ENCODE results near the gene AQP7.
"Not testable (repeated sequence)": the region's sequence is repeated elsewhere in the genome, so short reads cannot be mapped to it uniquely, and the experiment has no call there.

The AQP7 gene

DNA sequence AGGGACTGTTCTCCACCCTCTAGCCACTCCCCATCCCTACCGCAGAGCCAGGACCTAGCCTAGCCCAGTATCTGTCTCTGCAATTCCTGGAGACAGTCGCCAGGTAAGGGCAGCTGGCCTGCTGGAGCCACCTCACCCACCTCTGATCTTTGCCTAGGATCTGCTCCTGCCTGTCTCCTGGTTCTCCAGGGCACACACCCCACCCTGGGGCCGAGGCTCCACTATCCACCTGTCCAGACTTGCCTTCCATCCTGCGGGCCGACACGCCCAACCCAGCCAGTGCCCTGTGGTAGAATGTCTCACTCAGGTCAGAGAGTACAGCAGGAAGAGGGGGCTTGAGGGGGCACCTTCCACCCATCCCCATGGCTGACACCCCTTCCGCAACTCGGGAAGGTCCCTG is 15.7 kb upstream of the AQP7 start:
- Histone ChIP-seq H3K27me3 (ENCODE audit: control insufficient read depth in 2 of 2, insufficient read depth in 2 of 2, low read length in 2 of 2) (no peaks in the 10 kb centered on the region), H3K27ac (ENCODE audit: low read depth in 2 of 2, low read length in 2 of 2) (peak overlapping the region; percentile 63 to 78), H3K4me1 (ENCODE audit: control insufficient read depth in 2 of 2, insufficient read depth in 2 of 2, low read length in 2 of 2) (peaks cover 23 to 37% of the 10 kb centered on the region in 2 donors)

DNA sequence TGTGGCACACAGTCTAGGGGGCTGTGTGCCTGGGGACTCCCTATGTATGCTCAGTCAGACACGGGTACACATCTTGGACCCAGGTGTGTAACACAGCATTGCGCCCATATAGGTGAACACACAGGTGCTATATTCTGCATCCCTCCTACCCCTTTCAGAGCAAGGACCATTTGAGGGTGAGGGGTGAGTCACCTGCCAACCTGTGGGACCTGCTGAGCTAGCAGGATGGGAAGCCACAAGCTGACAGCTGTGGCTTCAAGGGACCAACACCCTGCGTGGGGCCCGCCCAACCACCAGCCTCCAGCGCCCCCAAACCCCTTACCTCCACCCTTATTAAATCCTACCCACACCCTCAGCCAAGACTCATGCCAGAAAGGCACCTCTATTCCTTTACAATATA is 14.6 kb upstream of the AQP7 start:
- H3K4me1 ChIP-seq (ENCODE audit: control insufficient read depth in 2 of 2, insufficient read depth in 2 of 2, low read length in 2 of 2) = peaks cover 23 to 37% of the 10 kb centered on the region in 2 donors
- no peaks in the 10 kb centered on the region for H3K9me3 ChIP-seq (ENCODE audit: control insufficient read depth in 2 of 2, low read length in 2 of 2)
- H3K4me3 ChIP-seq (ENCODE audit: low read length in 2 of 2) = no peak overlapping the region
- no peaks in the 10 kb centered on the region for H3K36me3 ChIP-seq (ENCODE audit: control insufficient read depth in 2 of 2, insufficient read depth in 2 of 2, low read length in 2 of 2)
- peak overlapping the region; percentile 69 to 78 for H3K27ac ChIP-seq (ENCODE audit: low read depth in 2 of 2, low read length in 2 of 2)
- no peaks in the 10 kb centered on the region for H3K27me3 ChIP-seq (ENCODE audit: control insufficient read depth in 2 of 2, insufficient read depth in 2 of 2, low read length in 2 of 2)
- H3K9ac ChIP-seq (ENCODE audit: low read depth in 1 of 2, low read length in 2 of 2) = peak overlapping the region in 1 of 2 donors; percentile 47

More for the DNA sequence above, 15.7 kb upstream of the AQP7 start:
- peak overlapping the region; percentile 5 to 14 for H3K9ac ChIP-seq (ENCODE audit: low read depth in 1 of 2, low read length in 2 of 2)
- H3K4me3 ChIP-seq (ENCODE audit: low read length in 2 of 2) = no peak overlapping the region
- H3K36me3 ChIP-seq (ENCODE audit: control insufficient read depth in 2 of 2, insufficient read depth in 2 of 2, low read length in 2 of 2) = no peaks in the 10 kb centered on the region
- H3K9me3 ChIP-seq (ENCODE audit: control insufficient read depth in 2 of 2, low read length in 2 of 2) = no peaks in the 10 kb centered on the region

DNA sequence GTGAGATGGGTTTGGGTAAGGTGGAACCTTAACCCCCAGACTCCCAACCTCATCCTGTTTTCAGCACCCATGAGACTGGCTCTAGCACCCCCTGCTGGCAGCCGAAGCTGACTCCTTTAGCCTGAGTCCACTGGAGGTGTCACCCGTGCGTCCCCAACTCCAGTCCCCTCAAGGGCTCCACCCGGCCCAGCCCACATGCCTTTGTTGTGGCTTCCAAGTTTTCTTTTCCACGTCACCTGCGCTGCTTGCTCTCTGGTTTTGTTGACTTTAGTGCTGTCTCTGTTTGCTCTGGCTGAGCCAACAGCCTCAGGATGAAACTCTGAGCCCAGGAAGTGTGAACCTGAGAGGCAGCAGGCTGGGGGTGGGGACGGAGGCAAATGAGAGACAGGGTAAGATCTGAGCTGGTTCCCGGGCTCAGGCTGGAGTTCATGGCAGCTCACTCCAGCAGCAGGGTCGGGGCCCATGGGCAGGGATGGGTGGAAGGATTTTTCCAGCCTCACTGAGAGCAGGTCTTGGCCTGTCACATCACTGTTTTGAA is 13.2 kb upstream of the AQP7 start:
- Histone ChIP-seq H3K9me3 (ENCODE audit: control insufficient read depth in 2 of 2, low read length in 2 of 2) (no peaks in the 10 kb centered on the region), H3K27ac (ENCODE audit: low read depth in 2 of 2, low read length in 2 of 2) (peak overlapping the region; percentile 69 to 77), H3K4me1 (ENCODE audit: control insufficient read depth in 2 of 2, insufficient read depth in 2 of 2, low read length in 2 of 2) (peaks cover 23 to 37% of the 10 kb centered on the region in 2 donors), H3K36me3 (ENCODE audit: control insufficient read depth in 2 of 2, insufficient read depth in 2 of 2, low read length in 2 of 2) (no peaks in the 10 kb centered on the region), H3K9ac (ENCODE audit: low read depth in 1 of 2, low read length in 2 of 2) (peak overlapping the region; percentile 10 to 26), H3K27me3 (ENCODE audit: control insufficient read depth in 2 of 2, insufficient read depth in 2 of 2, low read length in 2 of 2) (no peaks in the 10 kb centered on the region), H3K4me3 (ENCODE audit: low read length in 2 of 2) (peak overlapping the region in 1 of 2 donors; percentile 44)

DNA sequence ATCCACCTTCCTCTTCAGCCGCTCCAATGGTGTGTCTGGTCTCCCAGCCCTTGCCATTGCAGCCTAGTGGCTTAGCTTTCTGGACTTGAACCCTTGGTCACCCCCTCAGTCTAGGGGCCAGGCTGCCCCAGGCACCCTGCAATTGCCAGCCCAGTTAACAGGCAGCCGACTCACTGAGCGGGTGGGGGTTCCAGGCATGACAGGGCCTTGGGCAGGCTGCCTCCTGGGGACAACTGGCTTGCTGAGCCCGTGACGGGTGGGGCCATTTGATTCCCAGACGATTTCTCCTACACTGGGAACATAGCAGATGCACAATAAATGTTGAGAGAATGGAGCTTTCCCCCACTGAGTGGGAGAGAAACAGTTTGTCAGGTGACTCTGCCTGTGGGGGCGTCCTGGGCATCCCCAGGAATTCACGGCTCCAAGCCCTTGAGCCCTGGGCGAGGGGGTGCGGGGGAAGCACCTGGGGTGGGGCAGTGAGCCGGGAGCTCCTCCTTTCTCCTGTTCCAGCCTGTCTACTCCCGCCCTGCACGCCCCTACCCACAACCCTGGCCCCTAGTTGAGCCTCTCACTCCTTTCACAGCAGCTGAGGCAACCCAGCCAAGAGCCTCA is 12.6 kb upstream of the AQP7 start:
- Histone ChIP-seq H3K27me3 (ENCODE audit: control insufficient read depth in 2 of 2, insufficient read depth in 2 of 2, low read length in 2 of 2) (no peaks in the 10 kb centered on the region), H3K27ac (ENCODE audit: low read depth in 2 of 2, low read length in 2 of 2) (peak overlapping the region; percentile 53 to 69), H3K36me3 (ENCODE audit: control insufficient read depth in 2 of 2, insufficient read depth in 2 of 2, low read length in 2 of 2) (no peaks in the 10 kb centered on the region), H3K9me3 (ENCODE audit: control insufficient read depth in 2 of 2, low read length in 2 of 2) (no peaks in the 10 kb centered on the region), H3K4me1 (ENCODE audit: control insufficient read depth in 2 of 2, insufficient read depth in 2 of 2, low read length in 2 of 2) (peaks cover 23 to 37% of the 10 kb centered on the region in 2 donors), H3K4me3 (ENCODE audit: low read length in 2 of 2) (no peak overlapping the region), H3K9ac (ENCODE audit: low read depth in 1 of 2, low read length in 2 of 2) (no peak overlapping the region)

DNA sequence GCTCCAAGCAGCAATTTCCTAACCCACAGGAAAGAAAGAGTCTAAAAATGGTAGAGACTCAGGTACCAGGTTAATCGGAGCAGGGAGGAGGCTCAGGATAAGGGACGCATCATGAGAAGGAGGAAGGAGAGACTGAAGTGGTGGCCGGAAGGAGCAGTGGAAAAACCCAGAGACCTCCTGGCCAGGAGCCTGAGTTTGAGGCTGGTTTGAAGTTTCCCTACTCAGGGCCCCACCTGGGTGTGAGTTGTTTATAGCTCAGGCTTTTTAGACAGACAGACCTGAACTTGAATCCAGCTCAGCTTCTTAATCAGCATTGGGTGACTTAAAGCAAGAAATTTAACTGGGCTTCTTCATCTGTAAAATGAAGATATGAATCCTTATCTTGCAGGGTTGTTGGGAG is 11.9 kb upstream of the AQP7 start:
- no peak overlapping the region for H3K4me3 ChIP-seq (ENCODE audit: low read length in 2 of 2)
- H3K27ac ChIP-seq (ENCODE audit: low read depth in 2 of 2, low read length in 2 of 2) = no peak overlapping the region
- no peak overlapping the region for H3K9ac ChIP-seq (ENCODE audit: low read depth in 1 of 2, low read length in 2 of 2)
- no peaks in the 10 kb centered on the region for H3K27me3 ChIP-seq (ENCODE audit: control insufficient read depth in 2 of 2, insufficient read depth in 2 of 2, low read length in 2 of 2)
- no peaks in the 10 kb centered on the region for H3K36me3 ChIP-seq (ENCODE audit: control insufficient read depth in 2 of 2, insufficient read depth in 2 of 2, low read length in 2 of 2)
- H3K9me3 ChIP-seq (ENCODE audit: control insufficient read depth in 2 of 2, low read length in 2 of 2) = no peaks in the 10 kb centered on the region
- H3K4me1 ChIP-seq (ENCODE audit: control insufficient read depth in 2 of 2, insufficient read depth in 2 of 2, low read length in 2 of 2) = peaks cover 23 to 37% of the 10 kb centered on the region in 2 donors

DNA sequence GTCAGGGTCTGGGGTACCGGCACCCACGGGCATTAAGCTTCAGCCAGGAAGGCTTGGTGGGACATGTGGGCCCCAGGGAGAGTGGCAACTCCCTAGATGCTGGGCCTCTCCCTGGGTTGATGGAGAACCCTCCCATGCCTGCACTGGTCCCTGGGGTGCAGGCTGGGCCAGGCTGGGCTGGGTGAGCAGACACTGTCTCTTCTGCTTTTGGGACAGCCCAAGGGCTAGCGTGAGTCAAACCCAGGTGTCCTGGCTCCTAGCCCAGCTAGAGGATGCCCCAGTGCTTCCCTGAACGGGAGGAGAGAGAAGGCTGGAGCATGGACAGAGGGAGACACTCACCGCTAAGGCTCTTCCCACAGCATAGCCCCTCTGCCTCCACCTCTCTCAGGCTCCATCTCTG is 5.7 kb upstream of the AQP7 start:
- no peak overlapping the region for H3K9ac ChIP-seq (ENCODE audit: low read depth in 1 of 2, low read length in 2 of 2)
- H3K36me3 ChIP-seq (ENCODE audit: control insufficient read depth in 2 of 2, insufficient read depth in 2 of 2, low read length in 2 of 2) = no peaks in the 10 kb centered on the region
- H3K9me3 ChIP-seq (ENCODE audit: control insufficient read depth in 2 of 2, low read length in 2 of 2) = no peaks in the 10 kb centered on the region
- H3K27ac ChIP-seq (ENCODE audit: low read depth in 2 of 2, low read length in 2 of 2) = no peak overlapping the region
- no peak overlapping the region for H3K4me3 ChIP-seq (ENCODE audit: low read length in 2 of 2)
- H3K4me1 ChIP-seq (ENCODE audit: control insufficient read depth in 2 of 2, insufficient read depth in 2 of 2, low read length in 2 of 2) = no peaks in the 10 kb centered on the region
- no peaks in the 10 kb centered on the region for H3K27me3 ChIP-seq (ENCODE audit: control insufficient read depth in 2 of 2, insufficient read depth in 2 of 2, low read length in 2 of 2)

DNA sequence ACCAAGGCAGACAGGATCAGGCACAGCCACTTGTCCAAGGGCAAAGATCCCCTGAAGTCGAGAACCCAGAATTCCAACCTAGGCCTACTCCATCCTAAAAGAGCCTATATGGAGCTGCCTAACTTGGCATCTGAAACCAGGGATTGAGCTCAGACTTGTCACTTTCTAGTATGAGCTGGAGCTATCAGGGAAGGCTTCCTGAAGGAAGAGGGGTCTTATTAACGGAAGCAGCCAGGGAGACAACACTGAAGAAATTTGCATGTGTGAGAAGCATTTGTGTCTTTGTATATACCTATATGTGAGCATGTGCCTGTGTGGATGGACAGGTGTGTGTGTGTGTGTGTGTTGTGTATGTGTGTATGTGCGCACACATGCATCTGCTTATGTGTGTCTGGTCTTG is 4.7 kb upstream of the AQP7 start:
- H3K36me3 ChIP-seq (ENCODE audit: control insufficient read depth in 2 of 2, insufficient read depth in 2 of 2, low read length in 2 of 2) = no peaks in the 10 kb centered on the region

DNA sequence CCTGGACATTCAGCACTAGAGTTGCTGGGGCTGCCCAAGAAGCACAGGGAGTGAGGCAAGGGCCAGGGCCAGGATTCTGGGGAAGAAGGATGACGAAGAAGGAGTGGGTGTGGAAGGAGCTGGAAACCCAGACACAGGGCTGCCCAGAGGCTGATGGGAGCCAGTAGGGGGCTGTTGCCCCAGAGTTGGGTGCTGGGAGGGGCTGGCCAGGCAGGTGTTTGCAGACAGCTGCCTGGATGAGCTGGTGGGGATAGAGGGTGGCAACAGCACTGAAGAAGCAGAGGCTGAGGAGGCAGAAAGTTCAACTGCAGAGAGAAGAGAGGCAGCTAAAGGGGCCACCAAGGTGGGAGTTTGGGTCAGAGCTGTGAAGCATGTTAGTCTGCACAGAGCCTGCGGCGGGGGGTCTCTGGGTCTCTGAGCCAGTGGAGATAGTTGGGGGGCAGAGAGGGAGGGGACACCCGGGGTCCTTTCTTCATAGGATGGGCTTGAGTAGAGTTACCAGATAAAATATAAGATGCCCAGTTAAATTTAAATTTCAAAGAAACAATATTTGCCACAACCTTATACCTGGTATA is 2.5 kb upstream of the AQP7 start:
- no peak overlapping the region for H3K9ac ChIP-seq (ENCODE audit: low read depth in 1 of 2, low read length in 2 of 2)
- H3K36me3 ChIP-seq (ENCODE audit: control insufficient read depth in 2 of 2, insufficient read depth in 2 of 2, low read length in 2 of 2) = no peaks in the 10 kb centered on the region
- no peak overlapping the region for H3K27ac ChIP-seq (ENCODE audit: low read depth in 2 of 2, low read length in 2 of 2)
- H3K9me3 ChIP-seq (ENCODE audit: control insufficient read depth in 2 of 2, low read length in 2 of 2) = no peaks in the 10 kb centered on the region
- no peak overlapping the region for H3K4me3 ChIP-seq (ENCODE audit: low read length in 2 of 2)
- no peaks in the 10 kb centered on the region for H3K4me1 ChIP-seq (ENCODE audit: control insufficient read depth in 2 of 2, insufficient read depth in 2 of 2, low read length in 2 of 2)
- no peaks in the 10 kb centered on the region for H3K27me3 ChIP-seq (ENCODE audit: control insufficient read depth in 2 of 2, insufficient read depth in 2 of 2, low read length in 2 of 2)

More for the DNA sequence above, 4.7 kb upstream of the AQP7 start:
- H3K9me3 ChIP-seq (ENCODE audit: control insufficient read depth in 2 of 2, low read length in 2 of 2) = no peaks in the 10 kb centered on the region
- H3K27me3 ChIP-seq (ENCODE audit: control insufficient read depth in 2 of 2, insufficient read depth in 2 of 2, low read length in 2 of 2) = no peaks in the 10 kb centered on the region
- no peaks in the 10 kb centered on the region for H3K4me1 ChIP-seq (ENCODE audit: control insufficient read depth in 2 of 2, insufficient read depth in 2 of 2, low read length in 2 of 2)
- no peak overlapping the region for H3K4me3 ChIP-seq (ENCODE audit: low read length in 2 of 2)
- H3K9ac ChIP-seq (ENCODE audit: low read depth in 1 of 2, low read length in 2 of 2) = no peak overlapping the region
- no peak overlapping the region for H3K27ac ChIP-seq (ENCODE audit: low read depth in 2 of 2, low read length in 2 of 2)

DNA sequence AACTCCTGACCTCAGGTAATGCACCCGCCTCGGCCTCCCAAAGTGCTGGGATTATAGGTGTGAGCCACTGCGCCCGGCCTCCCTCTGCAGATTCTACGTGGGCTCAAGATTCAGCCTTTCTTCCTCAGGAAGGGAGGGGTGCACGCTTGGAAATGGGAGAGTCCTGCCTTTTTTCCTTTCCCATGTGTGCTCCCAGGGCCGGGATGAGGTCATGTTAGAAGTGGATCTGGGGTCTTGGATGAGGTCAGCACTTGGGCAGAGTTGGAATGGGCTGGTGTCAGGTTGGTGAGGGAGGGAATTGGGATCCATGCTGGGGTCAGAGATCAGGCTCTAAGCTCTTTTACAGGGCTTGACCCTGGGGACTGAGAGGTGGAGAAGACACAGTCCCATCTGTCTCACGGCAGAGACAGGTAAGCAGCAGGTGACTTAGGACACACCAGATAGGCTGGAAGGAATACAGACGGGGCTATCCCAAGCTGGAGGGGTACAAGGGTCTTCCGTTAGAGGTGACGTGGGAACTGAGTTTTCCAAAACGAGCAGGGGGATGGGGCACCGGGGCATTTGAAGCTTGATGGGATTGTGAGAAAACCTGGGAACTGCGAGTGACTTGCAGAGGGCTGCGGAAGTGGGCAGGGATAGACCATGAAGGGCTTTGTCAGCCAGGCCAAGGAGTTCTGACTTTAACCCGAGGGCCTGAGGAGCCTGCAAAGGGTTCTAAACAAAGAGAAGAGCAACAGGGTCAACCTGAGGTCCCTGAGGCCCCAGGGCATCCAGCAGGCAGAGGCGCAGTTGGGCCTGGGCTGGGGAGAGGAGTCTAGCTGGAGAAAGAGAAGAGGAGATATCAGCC is 1.8 kb upstream of the AQP7 start:
- no peak overlapping the region for H3K9ac ChIP-seq (ENCODE audit: low read depth in 1 of 2, low read length in 2 of 2)
- no peak overlapping the region for H3K4me3 ChIP-seq (ENCODE audit: low read length in 2 of 2)
- H3K9me3 ChIP-seq (ENCODE audit: control insufficient read depth in 2 of 2, low read length in 2 of 2) = no peaks in the 10 kb centered on the region
- H3K27me3 ChIP-seq (ENCODE audit: control insufficient read depth in 2 of 2, insufficient read depth in 2 of 2, low read length in 2 of 2) = no peaks in the 10 kb centered on the region
- no peaks in the 10 kb centered on the region for H3K4me1 ChIP-seq (ENCODE audit: control insufficient read depth in 2 of 2, insufficient read depth in 2 of 2, low read length in 2 of 2)
- H3K36me3 ChIP-seq (ENCODE audit: control insufficient read depth in 2 of 2, insufficient read depth in 2 of 2, low read length in 2 of 2) = no peaks in the 10 kb centered on the region
- H3K27ac ChIP-seq (ENCODE audit: low read depth in 2 of 2, low read length in 2 of 2) = no peak overlapping the region

DNA sequence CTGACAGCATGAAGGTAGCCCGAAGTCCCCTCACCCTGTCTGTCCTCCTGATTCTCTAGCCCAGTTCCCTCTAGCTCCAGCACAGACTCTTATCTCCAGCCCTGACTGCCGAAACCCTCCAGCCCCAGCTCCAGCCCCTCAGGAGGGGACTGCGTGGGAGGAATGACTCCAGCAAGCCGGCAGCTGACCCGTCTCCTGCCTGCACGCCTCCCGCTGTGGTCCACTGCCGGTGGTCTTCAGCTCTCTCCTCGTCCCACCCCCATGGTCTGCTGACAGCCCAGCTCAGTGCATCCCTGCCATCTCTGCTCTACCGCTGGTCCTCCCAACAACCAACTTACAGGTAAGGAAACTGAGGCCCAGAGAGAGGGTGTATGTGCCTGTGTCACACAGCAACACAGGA is 559 bp downstream of the AQP7 start:
- not testable (repeated sequence) for H3K36me3 ChIP-seq (ENCODE audit: control insufficient read depth in 2 of 2, insufficient read depth in 2 of 2, low read length in 2 of 2); H3K4me3 ChIP-seq (ENCODE audit: low read length in 2 of 2); H3K27ac ChIP-seq (ENCODE audit: low read depth in 2 of 2, low read length in 2 of 2); H3K9ac ChIP-seq (ENCODE audit: low read depth in 1 of 2, low read length in 2 of 2); H3K27me3 ChIP-seq (ENCODE audit: control insufficient read depth in 2 of 2, insufficient read depth in 2 of 2, low read length in 2 of 2); H3K9me3 ChIP-seq (ENCODE audit: control insufficient read depth in 2 of 2, low read length in 2 of 2); H3K4me1 ChIP-seq (ENCODE audit: control insufficient read depth in 2 of 2, insufficient read depth in 2 of 2, low read length in 2 of 2)
